HG03064 (cell line): Measurements from ENCODE around the gene SIPA1.
"Not testable (repeated sequence)": the region's sequence is repeated elsewhere in the genome, so short reads cannot be mapped to it uniquely, and the experiment has no call there.

Source experiments
- ATAC-seq: cut with Tn5 transposase; IDR thresholded peaks from one replicate; pipeline ENCODE4 v1.9.1; 2021; ENCODE audit warnings: low read depth; ENCODE audit not compliant: unreplicated experiment

The SIPA1 gene

DNA sequence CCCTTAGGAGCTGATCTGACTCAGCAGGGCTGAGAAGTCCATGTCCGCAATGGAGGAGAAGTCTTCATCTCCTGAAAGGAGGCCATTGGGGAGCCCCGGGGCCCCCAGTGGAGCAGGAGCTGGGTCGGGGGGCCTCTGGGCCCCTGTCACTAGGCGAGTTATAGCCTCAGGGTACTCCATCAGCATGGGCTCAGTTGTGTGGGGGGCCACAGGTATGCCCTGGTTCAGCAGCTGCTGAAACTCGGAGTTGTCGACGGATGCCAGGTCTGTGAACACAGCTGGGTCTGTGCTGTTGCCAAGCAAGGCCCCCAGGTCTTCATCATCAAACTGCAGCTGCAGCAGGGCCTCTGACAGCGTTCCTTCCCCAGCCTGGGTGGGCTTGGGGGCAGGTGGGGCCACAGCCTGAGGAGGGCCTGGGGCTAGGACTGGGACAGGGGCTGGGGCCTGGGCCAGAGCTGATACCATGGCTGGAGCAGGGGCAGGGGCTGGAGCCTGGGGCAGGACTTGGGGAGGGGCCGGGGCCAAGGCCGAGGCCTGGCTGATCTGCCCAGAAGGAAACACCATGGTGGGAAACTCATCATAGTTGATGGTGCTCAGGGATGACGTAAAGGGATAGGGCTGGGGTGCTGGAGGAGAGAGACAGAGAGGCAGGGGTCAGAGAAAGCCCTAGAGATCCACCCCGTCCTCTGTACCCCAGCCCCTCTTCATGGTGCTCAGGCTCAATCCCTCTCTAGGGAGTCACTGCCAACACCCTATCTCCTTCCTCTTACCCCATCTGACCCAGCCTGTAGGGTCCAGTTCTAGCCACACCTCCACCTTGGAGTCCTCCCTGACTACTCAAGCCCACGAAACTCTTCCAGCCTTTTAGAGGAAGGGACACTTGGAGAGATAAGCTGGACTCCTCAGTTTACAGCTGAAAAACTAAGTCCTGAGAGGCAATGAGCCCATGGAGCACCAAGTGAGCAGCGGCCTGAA, 16.8 kb downstream of the SIPA1 start:
- ATAC-seq: no peak

DNA sequence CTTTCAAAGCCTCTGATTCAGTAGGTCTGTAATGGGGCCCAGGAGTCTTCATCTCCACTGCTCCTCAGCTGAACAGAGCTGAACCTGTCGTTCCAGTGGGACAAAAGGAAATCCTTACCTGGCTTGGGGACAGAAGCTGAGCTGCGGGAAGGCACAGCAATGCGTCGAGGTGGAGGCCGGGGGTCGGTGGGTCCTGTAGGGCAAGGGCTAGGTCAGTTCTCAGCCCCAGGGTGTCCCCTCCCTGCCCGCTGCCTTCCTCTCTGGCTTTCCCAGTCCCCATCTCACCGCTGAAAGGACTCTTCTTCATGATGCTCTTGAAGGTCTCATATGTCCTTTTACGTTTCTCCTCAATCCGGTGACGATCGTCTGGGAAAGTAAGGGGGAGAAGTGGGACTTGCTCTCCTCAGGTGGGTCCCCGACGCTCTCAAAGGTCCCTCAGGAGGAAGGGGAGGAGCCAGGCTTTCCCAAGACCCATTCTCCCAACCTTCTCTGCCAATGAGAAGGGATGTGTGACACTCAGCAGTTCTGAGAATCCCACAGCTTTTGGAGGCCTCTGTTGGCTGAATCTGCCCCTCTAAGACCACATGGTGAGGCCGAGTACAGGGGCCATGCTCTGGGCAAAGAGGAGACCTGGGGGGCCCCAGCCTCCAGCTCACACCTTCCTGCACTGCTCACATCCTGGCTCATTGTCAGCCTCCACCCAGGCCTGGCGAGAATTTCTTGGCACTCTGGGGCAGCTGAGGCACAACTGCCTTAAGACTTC, 17.9 kb downstream of the SIPA1 start:
- no peak for ATAC-seq

DNA sequence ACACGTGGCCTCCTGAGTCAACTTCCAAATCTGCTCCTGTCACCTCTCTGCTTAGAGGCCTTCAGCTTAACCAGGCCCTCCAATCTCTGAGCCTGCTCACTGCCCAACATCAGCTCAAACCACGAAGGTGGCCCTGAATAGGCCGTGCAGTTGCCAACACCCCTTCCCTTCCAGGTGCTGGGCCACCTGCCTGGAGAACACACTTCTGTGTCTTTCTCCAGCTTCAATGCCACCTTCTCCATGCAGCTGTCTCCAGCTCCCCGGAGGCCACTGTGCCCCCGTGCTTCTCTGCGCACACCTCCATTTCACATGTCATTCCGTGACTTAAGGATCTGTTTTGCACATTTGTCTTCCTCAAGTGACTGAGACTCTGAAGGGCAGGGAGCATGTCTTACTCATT, 19.5 kb downstream of the SIPA1 start:
- ATAC-seq: no peak

DNA sequence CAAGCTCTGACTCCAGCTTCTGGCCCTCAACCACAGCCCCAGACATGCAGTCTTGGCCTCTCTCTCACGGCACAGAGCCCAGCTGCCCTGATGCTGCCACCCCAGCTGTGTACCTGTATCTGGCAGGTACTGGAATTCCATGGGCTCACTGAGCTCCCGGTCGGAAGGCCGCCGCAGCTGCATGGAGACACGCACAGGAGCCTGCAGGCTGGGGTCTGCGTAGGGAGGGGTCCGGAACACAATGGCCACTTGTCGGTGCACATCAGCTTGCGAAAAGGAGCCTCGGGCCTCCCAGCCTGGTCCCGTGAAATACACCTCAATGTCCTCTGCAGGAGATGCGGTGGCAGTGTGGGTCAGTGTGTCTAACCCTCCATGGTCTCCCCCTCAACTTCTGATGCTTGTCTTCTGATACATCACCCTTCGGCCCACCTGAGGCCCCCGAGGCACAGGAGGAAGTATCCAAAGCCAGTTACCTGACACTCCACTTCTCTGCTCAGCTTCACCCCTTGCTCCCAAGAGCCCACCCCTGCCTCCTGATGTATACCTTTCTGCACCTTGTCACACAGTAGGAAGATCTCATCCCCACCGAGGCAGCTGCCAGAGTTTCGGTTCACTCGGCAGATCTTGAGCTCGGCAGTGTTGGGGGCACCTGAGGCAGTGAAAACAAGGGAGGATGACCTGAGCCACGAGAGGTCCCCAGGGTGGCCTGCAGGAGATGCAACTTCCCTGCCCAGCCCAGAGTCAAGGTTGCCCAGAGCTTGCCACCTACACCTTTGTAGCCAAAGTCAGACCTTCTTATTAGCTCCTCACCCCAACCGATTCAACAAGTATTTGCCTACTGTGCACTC, 20.5 kb downstream of the SIPA1 start:
- no peak for ATAC-seq

DNA sequence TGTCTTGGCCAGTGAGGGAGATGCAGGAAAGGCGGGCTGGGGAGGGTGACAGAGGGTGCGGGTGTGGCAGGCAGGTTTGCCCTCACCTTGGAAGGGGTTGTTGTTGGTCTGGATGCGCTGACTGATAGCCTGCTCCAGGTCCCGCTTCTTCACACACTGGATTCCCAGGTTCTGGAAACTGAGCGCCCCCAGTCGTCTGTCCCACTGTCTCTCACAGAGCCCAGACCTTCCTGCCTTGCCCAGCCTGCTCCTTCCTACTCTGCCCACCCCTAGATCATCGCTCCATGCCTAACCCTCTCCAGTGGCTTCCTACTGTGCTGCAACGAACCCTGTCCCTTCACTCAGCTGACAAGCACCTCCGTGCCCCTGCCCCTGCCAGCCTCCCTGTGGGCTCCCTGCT, 22.1 kb downstream of the SIPA1 start:
- ATAC-seq: no peak

DNA sequence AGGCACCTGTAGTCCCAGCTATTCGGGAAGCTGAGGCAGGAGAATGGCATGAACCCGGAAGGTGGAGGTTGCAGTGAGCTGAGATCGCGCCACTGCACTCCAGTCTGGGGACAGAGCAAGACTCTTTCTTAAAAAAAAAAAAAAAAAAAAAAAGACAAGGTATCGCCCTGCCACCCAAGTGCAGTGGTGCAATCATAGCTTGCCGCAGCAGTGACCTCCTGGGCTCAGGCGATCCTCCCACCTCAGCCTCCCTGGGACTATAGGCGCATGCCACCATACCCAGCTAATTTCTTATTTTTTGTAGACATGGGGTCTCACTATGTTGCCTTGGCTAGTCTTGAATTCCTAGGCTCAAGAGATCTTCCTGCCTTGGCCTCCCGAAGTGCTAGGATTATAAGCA, 23.0 kb downstream of the SIPA1 start:
- not testable (repeated sequence) for ATAC-seq

DNA sequence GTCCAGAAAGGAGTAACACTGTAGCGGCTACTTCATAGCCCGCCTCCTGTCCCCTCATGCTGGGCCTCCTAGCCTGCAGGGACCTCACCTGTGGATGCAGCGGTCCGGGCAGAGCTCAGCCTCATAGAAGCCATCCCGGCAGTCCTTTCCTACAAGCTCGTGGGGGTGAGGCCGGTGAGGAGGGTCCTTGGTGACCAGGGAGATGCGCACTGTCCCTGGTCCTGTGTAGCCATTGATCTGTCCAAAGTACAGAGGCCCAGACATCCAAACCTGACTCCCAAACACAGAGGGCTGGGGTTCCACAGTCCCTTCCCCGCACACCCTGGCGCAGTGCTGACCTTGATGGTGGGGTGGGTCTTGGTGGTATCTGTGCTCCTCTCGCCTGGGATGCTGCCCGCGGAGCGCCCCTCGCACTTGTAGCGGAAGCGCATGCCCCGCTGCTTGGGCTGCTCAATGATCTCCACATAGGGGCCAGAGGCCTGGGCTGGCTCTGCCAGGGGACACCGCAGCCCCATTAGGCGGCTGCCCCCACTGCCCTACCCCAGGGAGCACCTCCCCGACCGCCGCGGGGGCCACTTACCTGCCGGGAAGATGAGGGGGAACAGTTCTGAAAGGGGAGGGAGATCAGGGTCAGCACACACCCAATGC, 23.8 kb downstream of the SIPA1 start:
- ATAC-seq: no peak

DNA sequence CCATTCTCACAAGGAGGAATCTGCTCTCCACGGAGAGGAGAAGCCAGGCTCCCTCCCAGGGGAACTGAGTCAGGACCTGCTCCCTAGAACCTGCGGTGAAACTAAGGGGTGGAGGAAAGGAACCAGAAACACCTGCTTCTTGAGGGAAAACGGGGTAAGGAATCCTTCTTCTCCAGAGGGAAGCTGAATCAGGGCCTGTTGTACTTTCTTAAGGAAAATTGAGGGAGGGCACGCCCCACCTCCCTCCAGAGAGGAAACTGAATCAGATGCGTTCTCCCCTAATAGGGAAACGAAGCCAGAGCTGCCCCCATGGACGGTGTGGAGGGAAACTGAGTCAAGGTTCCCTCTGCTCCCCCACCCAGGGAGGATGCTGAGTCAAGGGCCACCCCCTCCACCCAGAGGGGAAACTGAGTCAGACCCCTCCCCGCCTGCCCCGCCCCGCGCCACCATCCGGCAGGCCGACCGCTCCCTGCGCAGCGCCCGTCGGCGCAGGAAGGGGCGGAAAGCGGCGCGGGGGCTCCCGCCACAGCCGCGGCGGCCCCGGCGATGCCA, 24.4 kb downstream of the SIPA1 start:
- ATAC-seq: no peak

DNA sequence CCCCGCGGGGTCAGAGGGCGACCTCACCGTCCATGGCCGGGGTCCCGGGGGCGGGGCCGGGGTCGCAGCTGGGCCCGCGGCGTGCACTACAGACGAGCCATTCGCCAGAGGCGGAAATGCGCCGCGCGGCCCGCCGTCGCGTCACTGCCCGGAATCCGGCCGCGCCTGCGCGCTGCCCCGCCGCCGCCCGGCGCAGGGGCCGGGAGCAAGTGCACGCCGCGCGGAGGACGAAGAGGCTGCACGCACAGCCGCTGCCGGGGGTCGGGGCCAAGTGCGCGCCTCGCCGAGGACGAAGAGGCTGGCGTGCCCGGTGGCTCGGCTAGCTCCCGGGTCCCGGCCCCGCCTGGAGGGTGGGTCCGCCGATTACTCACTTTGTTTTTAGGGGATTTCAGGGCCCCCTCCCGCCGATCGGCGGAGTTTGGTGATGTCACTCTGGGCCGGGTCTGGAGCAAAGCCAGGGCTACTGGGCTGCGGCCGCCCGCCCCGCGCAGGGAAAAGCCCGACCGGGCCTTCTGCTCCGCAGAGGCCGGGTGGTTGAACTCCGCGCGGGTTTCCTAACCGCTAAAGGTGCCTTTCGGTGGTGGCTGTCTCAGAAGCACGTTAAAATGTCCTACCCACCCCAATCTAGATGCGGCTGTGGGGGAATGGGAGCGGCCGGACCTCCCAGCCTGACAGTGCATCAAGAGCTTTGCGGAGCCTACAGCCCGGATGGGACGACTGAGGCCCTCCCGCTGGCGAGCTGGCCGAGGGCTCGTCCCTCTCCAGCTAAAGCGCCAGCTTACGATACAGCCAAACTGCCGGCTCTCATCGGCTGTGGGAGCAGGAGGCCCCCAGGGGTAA, 25.1 kb downstream of the SIPA1 start, which contains the start of gene RELA:
Gene RELA (minus strand): TSS at position 118 of the 840 bp plus-strand sequence. CDS start 84 bp downstream, at position 34.
- peak; percentile 72 for ATAC-seq

DNA sequence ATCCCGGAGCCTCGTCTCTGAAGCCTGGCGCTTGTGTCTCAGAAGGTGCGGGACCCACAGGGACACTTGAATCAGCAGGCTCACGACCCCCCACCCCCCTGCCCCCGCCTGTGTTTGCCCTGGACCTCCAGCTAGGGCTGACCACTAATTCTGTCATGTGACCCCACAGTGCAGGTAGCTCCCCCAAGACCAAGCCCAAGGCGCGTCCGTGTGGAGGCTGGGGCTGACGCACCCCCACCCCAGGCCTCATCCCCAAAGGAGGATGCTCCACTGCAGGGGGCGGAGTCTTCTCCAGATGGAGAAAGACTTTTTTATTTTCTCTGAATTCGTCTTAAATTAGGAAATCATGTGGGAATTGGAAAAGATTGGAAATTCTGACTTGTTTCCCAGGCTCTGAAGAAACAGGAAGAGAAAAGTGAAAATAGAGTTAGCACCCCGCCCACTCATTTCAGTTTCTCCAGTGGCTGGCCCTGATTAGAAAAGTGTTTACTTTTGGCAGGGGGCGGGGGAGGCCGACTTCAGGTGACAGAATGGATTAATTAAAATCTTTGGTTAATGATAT, 25.8 kb downstream of the SIPA1 start:
- ATAC-seq: no peak

DNA sequence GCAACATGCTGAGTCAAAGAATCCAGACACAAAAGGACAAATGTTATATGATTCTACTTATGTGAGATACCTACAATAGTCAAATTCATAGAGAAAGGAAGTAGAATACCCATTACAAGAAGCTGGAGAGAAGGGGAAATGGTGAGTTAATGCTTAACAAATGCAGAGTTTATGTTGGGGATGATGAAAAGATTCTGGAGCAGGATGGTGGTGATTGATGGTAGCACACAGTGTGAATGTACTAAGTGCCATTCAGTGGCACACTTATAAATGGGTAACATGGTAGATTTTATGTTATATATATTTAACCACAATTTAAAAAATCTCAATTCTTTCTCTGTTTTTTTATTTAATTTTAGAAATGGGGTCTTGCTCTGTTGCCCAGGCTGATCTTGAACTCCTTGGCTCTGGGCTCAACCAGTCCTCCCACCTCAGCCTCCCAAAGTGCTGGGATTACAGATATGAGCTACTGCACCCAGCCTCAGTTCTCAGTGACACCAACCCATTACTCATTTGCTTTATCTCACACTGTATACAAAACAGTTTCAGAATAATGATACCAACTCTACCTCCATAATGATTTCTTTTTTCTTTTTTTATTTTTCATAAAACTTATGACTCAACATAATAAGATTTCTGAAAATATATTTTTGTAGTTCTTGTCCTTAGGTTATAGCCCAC, 34.4 kb downstream of the SIPA1 start:
- ATAC-seq: no peak

DNA sequence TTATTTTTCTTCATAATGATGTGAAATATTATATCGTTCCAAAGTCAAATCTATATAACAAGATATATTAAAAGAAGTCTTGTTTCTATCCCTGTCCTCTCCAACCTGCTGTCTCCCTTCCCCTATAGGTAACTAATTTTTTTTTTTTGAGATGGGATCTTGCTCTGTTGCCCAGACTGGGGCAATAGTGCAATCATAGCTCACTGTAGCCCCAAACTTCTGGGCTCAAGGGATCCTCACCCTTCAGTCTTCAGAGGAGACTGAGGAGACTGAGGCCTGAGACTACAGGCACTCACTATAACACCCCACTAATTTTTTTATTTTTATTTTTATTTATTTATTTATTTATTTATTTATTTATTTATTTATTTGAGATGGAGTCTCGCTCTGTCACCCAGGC, 35.1 kb downstream of the SIPA1 start:
- no peak for ATAC-seq

DNA sequence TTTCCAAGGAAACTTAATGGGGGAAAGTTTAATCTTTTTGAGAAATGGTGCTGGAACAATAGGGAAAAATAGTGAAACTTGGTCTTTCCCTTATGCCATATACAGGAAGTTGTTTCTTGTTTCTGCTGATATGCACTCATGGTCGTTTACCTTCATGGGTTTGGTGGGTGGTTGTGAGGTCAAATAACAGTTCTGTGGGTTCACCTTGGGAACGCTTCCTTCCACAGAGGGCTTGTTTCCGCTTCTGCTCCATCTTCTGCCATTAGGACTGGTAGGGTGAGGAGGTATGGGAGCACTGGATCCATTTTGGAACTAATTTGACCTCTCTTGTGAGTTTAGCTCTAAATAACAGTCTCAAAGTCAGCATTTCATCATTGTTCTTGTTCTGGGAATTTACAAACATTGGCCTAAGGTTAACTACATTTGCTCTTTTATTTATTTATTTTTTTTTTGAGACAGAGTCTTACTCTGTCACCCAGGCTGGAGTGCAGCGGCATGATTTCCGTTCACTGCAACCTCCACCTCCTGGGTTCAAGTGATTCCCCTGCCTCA, 42.4 kb downstream of the SIPA1 start:
- no peak for ATAC-seq

DNA sequence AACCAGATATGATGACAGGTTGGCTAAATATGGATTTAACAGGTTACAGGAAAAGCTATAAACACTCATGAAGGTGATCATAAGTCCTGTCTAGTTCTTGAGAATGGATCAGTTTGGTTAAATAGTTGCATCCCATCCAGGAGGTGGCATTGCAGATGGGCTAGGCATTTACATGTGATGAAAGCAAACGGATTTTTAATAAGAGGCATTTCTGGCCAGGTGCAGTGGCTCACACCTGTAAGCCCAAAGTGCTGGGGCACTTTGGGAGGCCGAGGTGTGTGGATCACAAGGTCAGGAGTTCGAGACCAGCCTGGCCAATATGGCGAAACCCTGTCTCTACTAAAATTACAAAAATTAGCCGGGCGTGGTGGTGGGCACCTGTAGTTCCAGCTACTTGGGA, 45.6 kb downstream of the SIPA1 start:
- ATAC-seq: not testable (repeated sequence)

DNA sequence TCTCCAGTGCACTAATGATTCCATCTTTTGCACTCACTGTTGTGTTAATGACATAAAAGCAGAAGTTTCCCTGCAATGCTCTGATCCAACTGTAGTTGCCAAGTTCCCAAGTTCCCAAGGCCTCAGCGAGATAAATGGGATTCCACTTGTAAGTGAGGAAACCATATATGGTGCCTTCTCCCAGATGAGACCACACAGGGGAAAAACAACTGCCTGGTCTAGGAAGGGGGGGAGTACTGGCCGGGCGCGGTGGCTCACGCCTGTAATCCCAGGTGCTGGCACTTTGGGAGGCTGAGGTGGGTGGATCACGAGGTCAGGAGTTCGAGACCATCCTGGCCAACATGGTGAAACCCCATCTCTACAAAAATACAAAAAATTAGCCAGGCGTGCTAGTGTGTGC, 48.1 kb downstream of the SIPA1 start:
- no peak for ATAC-seq

DNA sequence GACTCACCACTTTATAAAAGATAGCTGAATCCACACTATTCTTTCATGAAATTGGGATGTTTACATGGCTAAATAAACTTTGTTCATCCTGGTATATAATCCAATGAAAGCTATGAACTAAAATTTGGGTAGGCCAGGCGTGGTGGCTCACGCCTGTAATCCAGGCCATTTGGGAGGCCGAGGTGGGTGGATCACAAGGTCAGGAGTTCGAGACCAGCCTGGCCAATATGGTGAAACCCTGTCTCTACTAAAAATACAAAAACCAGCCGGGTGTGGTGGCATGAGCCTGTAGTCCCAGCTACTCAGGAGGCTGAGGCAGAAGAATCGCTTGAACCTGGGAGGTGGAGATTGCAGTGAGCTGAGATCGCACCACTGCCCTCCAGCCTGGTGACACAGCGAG, 53.9 kb downstream of the SIPA1 start:
- not testable (repeated sequence) for ATAC-seq

DNA sequence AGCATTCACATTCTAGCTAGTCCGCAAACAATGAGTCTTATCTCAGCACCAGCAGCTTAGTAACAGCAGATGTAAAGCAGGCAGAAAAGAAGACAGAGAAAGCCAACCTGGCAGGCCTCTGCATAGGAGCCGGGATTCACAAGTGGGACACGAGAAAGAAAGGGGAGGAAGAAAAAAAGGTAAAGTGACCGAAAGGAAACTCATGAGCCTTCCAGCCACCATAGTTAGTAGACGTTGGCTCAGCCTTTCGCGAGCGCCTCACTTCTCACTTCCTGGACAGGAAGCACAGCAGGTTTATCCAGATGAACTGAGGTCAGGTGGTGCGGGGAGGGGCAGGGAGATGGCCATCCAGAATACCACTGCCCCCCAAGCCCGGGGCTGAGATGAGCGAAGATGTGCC, 54.5 kb downstream of the SIPA1 start:
- ATAC-seq: no peak
